Erythroblast (primary cell): ENCODE data around the gene SH2D6.

Source experiments
- GATA1 ChIP-seq: IDR thresholded peaks from 2 replicates; pipeline ENCODE4 v1.6.1; 2011; ENCODE audit warnings: low read depth, mild to moderate bottlenecking, control low read depth, low read length, moderate library complexity
- POLR2A ChIP-seq: IDR thresholded peaks from 2 replicates; pipeline ENCODE4 v1.6.1; 2011; ENCODE audit warnings: mild to moderate bottlenecking, low read length

- TF ChIP-seq POLR2A, result no peak
- no peak for TF ChIP-seq GATA1
These were observed 33.7 kb downstream of the SH2D6 start for GRCh38 chr2:85452237-85452636.
